ENCODE measurements around the gene CUBN.

- no peak for TF ChIP-seq EZH2 (IDR thresholded peaks at IDR 0.05; ENCODE audit: insufficient read depth, poor library complexity, severe bottlenecking)
- TF ChIP-seq EZH2phosphoT487 (IDR thresholded peaks at IDR 0.05; ENCODE audit: insufficient read depth, low read depth) = no peak
Observed at GRCh38 chr10:17175551-17175950, 45.9 kb upstream of the CUBN start.
